MCF 10A (cell line): ENCODE measurements around the gene TRERF1. TPM values are rescaled to one million over a fixed set of nuclear protein-coding genes. Genes with fewer than 3 reads are reported as not detected.

Experiments used
- Bru-seq: library from RNA; stranded (reverse); fragments of 400-500 nt; gene quantifications from one replicate; lab custom pipeline; 2021; lab: Mats Ljungman, UMichigan
- BruChase-seq, 2 experiments: library from RNA; stranded (reverse); fragments of 400-500 nt; gene quantifications; one replicate each; lab custom pipeline; 2021; lab: Mats Ljungman, UMichigan
- BruUV-seq: library from RNA; stranded (reverse); fragments of 400-500 nt; replicated peaks from 2 replicates; lab custom pipeline; 2021; lab: Mats Ljungman, UMichigan
- CTCF ChIA-PET: fragments of 300-600 bp; sonication (Branson Sonifier 250); formaldehyde crosslinking; extraction: SDS; loops from one replicate; lab custom pipeline; 2021; ENCODE audit warnings: antibody characterized with exemption, inconsistent platforms; lab: Yijun Ruan, JAX
- POLR2A ChIA-PET: fragments of 300-600, 350-650 bp; sonication (Branson Sonifier 250); formaldehyde crosslinking; extraction: SDS; loops from one replicate; lab custom pipeline; 2020; ENCODE audit warnings: antibody characterized with exemption, inconsistent platforms; lab: Yijun Ruan, JAX
- DNase-seq: peaks from one replicate; pipeline ENCODE4 v3.0.0-alpha.2; 2018; ENCODE audit not compliant: unreplicated experiment
- H3K27ac Mint-ChIP-seq: one replicate; pipeline ENCODE4 v1.8.0; 2022; ENCODE audit warnings: mild to moderate bottlenecking, low read depth, mixed read lengths; ENCODE audit not compliant: unreplicated experiment
- H3K27me3 Mint-ChIP-seq: one replicate; pipeline ENCODE4 v1.8.0; 2022; ENCODE audit warnings: mixed read lengths; ENCODE audit not compliant: insufficient read depth, unreplicated experiment
- H3K36me3 Mint-ChIP-seq: one replicate; pipeline ENCODE4 v1.8.0; 2022; ENCODE audit warnings: mild to moderate bottlenecking, moderate library complexity, mixed read lengths; ENCODE audit not compliant: insufficient read depth, unreplicated experiment
- H3K4me1 Mint-ChIP-seq: one replicate; pipeline ENCODE4 v1.8.0; 2022; ENCODE audit warnings: mixed read lengths; ENCODE audit not compliant: insufficient read depth, unreplicated experiment
- H3K4me3 Mint-ChIP-seq: one replicate; pipeline ENCODE4 v1.8.0; 2022; ENCODE audit warnings: mild to moderate bottlenecking, moderate library complexity, mixed read lengths; ENCODE audit not compliant: unreplicated experiment
- H3K9me3 Mint-ChIP-seq: one replicate; pipeline ENCODE4 v1.8.0; 2022; ENCODE audit warnings: mixed read lengths; ENCODE audit not compliant: unreplicated experiment
- CTCF ChIP-seq: fragments of 200-600 bp; IDR thresholded peaks from one replicate; pipeline ENCODE4 v1.8.0; 2022; ENCODE audit warnings: antibody characterized with exemption, mild to moderate bottlenecking; ENCODE audit not compliant: unreplicated experiment
- intact Hi-C: fragments of 100-400 bp; cut with micrococcal nuclease; formaldehyde crosslinking; loops from 2 replicates; pipeline ENCODE4 v1.14.1; 2022
- long read RNA-seq: library from polyadenylated mRNA; stranded (forward); transcript quantifications from one replicate; pipeline ENCODE4 v2.0.0, GENCODE V29; 2022
- total RNA-seq: library from RNA; stranded (reverse); gene quantifications from 2 replicates; pipeline ENCODE4 v1.2.3, GENCODE V29; 2022

The TRERF1 gene
- 9.4 and 12.0 TPM in 2 replicates for total RNA-seq
- percentile 67 among the genes with signal in this experiment for Bru-seq, nascent RNA
- BruChase-seq, experiment 1, labeled RNA remaining after a 6-hour chase = percentile 57 among the genes with signal in this experiment
- percentile 64 among the genes with signal in this experiment for BruChase-seq, experiment 2, labeled RNA remaining after a 2-hour chase
- long read RNA-seq, partial matches to known transcripts = 9 of 21 reads
- long read RNA-seq, other reads (novel, unspliced or antisense) = 12 of 21 reads

- Mint-ChIP-seq H3K4me1 (peaks cover 36% of the 10 kb centered on the region), H3K36me3 (no peaks in the 10 kb centered on the region), H3K27me3 (no peaks in the 10 kb centered on the region), H3K27ac (peak within 1 kb of the TSS; percentile 65), H3K4me3 (peak within 1 kb of the TSS; percentile 91), H3K9me3 (no peaks in the 10 kb centered on the region)
- intact Hi-C loops = loop anchor here (1.0 to 5.0 kb wide), 7 partner anchors 48 to 214 kb away; no protein-coding TSS in a partner anchor
- ChIA-PET POLR2A (interaction anchor here (0.6 to 9.7 kb wide), 32 partner anchors 8 to 406 kb away, joined by 3 to 227 read pairs (median 5); partner anchors contain the start of genes MRPS10 and UBR2), CTCF (interaction anchor here (0.6 to 3.4 kb wide), 8 partner anchors 47 to 721 kb away, joined by 3 to 17 read pairs (median 6); no protein-coding TSS in a partner anchor)
- DNase-seq = peak; percentile 87
- no peak for TF ChIP-seq CTCF
- no TSS peak for BruUV-seq
Observed at GRCh38 chr6:42451333-42452170, at the start of gene TRERF1. TSS of gene TRERF1 (minus strand) at chr6:42451926. CDS start at chr6:42269590, 182,336 bp downstream.

- no peak overlapping the region for H3K4me3 Mint-ChIP-seq
- intact Hi-C loops = no loop called here
- H3K27ac Mint-ChIP-seq = no peak overlapping the region
- H3K27me3 Mint-ChIP-seq = no peaks in the 10 kb centered on the region
- no peaks in the 10 kb centered on the region for H3K36me3 Mint-ChIP-seq
- TF ChIP-seq CTCF = no peak
- no peaks in the 10 kb centered on the region for H3K9me3 Mint-ChIP-seq
- ChIA-PET POLR2A (no interaction called here), CTCF (interaction anchor here (1.1 kb wide), 1 partner anchor 13 kb away, joined by 3 read pairs; no protein-coding TSS in a partner anchor)
- no TSS peak for BruUV-seq
- no peaks in the 10 kb centered on the region for H3K4me1 Mint-ChIP-seq
- no peak for DNase-seq
Observed at GRCh38 chr6:42498473-42499128, 46.9 kb upstream of the TRERF1 start.

- no peak overlapping the region for H3K27ac Mint-ChIP-seq
- no TSS peak for BruUV-seq
- ChIA-PET POLR2A (interaction anchor here (0.6 to 0.9 kb wide), 2 partner anchors 237 to 269 kb away, joined by 3 read pairs; no protein-coding TSS in a partner anchor), CTCF (interaction anchor here (1.9 kb wide), 1 partner anchor 38 kb away, joined by 4 read pairs; no protein-coding TSS in a partner anchor)
- no peaks in the 10 kb centered on the region for H3K36me3 Mint-ChIP-seq
- no peak for TF ChIP-seq CTCF
- no peak for DNase-seq
- intact Hi-C loops = no loop called here
- no peaks in the 10 kb centered on the region for H3K9me3 Mint-ChIP-seq
- H3K27me3 Mint-ChIP-seq = no peaks in the 10 kb centered on the region
- H3K4me1 Mint-ChIP-seq = no peaks in the 10 kb centered on the region
- no peak overlapping the region for H3K4me3 Mint-ChIP-seq
Observed at GRCh38 chr6:42493914-42494539, 42.3 kb upstream of the TRERF1 start.
